HG02588 (cell line): Measurements from ENCODE around the gene RPSA.
"Not testable (repeated sequence)": the region's sequence is repeated elsewhere in the genome, so short reads cannot be mapped to it uniquely, and the experiment has no call there.

Experiments
- ATAC-seq: cut with Tn5 transposase; IDR thresholded peaks from one replicate; pipeline ENCODE4 v1.9.1; 2021; ENCODE audit warnings: mild to moderate bottlenecking, moderate library complexity; ENCODE audit not compliant: unreplicated experiment

Gene RPSA

DNA sequence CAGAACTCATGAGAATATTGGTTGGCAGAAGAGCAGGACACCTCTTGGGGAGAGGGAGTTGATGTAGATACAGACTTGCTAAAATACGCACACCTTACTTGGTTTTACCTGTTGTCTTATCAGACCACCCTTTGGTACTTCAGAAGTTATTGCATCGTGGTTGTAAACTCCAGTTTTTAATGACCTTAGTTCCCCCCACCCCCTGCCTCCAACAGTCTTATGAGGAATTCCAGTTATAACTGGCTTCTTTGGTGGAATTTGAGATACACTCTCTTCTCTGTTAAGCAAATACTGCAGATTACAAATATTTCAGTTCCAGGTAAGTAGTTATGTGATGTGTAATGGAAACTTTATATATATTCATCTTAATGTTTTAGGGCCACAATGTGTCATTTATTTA, 18.4 kb upstream of the RPSA start:
- ATAC-seq: no peak

DNA sequence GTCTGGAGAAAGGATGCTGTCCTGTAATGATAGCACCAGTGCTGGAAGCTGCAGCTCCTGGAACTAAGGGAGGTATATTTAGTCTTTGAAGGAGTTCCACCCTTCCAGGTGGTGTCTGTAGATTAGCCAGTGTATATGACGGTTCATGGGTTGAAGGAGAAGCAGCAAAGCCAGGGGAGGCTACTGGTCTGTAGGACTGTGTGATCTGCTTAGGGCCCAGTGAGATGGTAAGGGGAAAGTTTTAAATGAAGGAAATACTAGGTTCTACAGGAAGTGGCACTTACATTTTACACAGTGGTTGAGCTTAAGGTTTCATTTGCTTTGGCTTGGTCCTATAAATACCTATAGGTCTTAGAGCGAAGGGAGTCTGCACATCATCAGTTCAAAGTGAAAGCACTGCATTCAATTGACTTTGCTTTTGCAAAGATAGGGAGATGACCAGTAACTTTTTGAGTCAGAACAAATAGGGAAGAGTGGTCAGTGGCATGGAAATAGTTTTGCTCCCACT, 17.7 kb upstream of the RPSA start:
- ATAC-seq: peak; percentile 71

DNA sequence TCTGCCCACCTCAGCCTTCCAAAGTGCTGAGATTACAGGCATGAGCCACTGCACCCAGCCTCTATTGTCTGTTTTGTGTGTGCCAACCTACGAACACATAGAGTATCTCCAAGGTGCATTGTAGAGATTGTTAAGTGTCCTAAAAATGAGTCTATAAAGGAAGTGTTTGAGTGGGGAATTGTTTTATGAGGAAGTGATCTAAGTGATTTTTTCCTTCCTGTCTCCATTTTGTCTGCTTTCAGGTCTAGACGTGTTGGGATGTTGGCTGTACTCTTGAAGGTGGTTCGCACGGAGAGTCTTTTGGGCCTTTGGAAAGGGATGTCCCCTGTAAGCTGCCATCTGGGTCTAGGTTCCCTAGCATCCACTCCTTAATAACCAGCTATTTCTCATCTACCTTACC, 16.3 kb upstream of the RPSA start:
- no peak for ATAC-seq

DNA sequence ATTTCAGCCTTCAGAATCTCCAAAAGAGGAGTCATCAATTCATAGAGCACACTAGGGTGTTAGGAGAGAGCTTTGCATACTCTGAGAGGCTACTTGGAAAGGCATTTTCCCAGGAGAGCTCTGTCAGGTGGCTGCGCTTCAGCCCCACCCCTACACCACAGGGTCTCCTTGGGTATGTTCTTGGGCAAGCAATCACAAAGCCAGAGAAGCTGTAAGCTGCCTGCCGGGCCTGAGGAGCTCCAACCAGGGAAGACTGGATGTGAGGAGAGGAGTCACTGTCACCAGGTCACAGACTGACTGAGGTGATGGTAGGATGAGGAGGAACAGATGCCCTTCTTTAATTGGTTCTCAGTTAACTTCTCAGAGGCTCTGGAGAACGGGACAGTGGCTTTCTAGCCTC, 9.8 kb upstream of the RPSA start:
- no peak for ATAC-seq

DNA sequence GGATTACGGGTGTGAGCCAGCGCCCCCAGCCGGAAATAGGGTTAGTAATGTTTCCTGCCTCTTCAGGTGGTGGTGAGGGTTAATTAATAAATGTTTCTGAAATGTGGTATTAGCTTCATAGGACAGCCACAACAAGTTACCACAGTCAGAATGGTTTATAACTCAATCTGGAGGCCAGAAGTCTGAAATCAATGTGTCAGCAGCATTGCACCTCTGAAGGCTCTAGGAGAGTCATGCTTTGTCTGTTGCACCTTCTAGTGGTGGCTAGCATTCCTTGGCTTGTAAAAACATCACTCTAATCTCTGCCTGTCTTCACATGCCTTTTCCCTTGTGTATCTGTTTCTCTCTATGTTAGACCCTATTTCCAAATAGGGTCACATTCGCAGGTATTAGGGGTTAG, 7.8 kb upstream of the RPSA start:
- no peak for ATAC-seq

DNA sequence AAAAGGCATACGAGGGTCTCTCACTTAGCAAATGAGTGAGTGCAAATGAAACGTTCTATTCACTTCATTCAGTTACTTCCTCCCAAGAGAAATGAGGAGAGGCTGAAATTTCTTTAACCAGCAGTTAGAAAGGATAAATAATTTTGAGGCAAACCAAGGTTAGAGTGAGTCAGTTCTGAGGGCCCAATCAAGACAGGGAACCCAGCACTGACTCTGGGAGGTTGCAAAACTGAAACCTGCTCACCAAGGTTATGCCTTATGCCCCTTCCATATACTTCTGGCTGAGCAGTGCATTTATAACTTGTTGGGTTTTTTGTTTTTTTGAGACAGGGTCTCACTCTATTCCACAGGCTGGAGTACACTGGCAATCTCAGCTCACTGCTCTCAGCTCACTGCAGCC, 4.5 kb upstream of the RPSA start:
- ATAC-seq: no peak

DNA sequence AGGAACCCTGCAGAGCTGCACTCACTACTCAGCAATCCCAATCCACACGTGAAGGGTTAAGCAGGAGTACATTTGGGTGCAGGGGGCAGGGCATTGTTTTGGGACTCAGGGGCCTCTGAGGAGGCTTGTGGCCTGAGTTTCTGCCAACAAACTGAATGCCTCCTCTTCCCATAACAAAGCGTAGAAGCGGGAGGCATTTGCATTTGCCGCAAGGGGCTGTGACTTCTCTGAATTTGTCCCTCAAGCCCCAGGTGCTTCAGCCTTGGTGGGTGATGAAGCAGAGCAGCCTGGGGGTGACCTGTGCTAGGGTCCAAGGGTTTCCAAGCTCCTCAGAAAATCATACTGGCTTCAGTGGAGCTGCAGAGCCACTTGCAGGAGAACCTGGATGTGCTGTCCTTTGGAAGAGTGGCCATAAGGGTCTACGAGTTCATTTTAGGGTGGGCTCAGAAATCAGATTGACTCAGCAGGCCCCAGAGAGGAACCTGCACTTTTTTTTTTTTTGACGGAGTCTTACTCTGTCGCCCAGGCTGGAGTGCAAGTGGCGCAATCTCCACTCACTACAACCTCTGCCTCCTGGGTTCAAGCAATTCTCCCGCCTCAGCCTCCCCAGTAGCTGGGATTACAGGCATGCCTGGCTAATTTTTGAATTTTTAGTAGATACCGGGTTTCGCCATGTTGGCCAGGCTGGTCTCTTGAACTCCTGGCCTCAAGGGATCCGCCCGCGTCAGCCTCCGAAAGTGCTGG, 1.4 kb upstream of the RPSA start:
- no peak for ATAC-seq

DNA sequence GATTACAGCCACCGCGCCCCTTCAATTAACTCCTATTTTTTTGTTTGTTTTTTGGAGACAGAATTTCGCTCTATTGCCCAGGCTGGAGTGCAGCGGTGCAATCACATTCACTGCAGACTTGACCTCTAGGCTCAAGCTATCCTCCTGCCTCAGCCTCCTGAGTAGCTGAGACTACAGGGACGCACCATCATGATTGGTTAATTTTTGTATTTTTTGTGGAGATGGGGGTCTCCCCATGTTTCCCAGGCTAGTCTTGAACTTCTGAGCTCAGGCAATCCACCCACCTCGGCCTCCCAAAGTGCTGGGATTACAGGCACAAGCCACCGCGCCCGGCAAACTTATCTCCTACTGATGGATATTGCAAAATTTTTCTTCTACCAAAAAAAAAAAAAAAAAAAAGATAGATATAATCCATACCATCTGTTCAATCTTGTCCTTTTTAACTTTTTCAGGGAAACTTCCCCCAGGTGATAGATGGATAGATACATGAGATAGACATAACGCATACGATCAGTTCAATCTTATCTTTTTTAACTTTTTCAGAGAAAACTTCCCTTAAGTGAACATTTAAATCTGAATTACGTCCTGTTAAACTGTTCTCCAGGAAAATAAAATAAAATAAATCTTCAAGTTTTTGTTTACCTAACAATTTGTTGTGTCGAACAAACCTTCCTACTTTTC, 693 bp upstream of the RPSA start:
- ATAC-seq: no peak

DNA sequence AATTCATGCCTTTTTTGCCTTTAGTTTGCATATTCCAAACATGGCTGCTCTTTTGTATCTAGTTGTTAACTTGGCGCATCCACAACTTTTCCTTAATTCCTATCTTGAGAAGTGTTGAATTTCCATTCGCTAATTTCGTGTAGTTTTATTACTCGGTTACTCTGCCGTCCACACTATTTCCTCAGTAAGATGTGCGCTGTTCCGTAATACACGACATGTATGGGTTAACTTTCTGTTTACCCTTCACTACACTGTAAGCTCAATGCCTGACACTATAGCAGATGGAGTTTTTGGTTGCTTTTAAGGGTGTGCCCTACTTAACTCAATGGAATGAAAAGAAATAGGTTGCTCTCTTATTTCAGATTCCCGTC, 724 bp downstream of the RPSA start:
- ATAC-seq: no peak

DNA sequence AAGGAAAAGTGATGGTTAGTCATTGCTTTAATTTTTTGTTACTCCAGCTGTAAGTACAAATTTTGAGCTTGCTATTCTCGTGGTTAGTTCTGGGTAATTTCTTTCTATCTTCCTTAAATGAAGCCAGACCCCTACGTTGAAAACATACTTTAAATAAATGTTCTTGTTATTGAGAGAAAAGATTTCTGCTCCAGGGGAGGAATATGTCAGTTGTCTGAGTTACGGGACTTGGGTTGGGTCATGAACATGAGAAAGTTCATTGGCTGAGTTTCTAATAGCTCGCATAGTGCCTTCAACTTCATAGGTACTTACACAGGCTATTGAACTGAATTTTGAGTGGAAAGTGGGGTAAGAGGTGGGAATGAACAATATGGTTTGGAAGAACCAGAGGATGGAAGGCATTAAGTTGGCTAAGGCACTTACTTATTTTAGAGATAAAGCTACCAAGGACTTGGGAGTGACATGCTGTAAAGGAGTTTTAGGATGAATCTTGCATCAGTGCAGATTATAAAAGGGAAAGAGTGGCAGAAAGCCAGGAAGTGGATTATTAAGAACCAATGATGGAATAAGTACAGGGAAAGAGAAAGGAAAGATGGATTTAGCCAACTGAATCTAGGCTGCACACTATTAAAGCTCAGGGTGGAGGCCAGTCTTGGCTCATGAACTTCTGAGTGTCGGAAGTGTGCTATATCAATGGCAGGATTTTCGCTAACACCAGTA, 1.4 kb downstream of the RPSA start:
- no peak for ATAC-seq

DNA sequence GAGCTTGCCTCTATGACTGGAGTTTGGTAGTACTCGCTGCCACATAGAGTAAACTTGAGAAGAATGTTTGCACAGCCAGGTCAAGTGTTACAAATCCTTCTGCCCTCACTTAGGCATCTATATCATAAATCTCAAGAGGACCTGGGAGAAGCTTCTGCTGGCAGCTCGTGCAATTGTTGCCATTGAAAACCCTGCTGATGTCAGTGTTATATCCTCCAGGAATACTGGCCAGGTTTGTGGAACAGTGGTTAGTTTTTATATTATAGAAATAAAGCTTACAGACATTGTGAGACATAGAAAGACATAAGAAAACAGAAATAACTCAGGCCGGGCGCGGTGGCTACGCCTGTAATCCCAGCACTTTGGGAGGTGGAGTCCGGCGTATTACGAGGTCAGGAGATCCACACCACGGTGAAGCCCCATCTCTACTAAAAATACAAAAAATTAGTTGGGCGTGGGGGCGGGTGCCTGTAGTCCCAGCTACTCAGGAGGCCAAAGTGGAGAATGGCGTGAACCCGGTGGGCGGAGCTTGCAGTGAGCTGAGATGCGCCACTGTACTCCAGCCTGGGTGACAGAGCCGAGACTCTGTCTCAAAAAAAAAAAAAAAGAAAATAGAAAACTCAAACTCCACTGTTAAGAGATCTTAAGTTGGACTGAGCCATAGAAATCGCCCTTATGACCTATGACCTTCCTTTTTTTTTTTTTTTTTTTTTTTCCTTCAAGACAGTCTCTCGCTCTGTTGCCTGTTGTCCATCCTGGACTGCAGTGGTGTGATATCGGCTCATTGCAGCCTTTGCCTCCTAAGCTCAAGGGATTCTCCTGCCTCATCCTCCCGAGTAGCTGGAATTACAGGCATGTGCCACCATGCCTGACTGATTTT, 2.2 kb downstream of the RPSA start:
- ATAC-seq: no peak

DNA sequence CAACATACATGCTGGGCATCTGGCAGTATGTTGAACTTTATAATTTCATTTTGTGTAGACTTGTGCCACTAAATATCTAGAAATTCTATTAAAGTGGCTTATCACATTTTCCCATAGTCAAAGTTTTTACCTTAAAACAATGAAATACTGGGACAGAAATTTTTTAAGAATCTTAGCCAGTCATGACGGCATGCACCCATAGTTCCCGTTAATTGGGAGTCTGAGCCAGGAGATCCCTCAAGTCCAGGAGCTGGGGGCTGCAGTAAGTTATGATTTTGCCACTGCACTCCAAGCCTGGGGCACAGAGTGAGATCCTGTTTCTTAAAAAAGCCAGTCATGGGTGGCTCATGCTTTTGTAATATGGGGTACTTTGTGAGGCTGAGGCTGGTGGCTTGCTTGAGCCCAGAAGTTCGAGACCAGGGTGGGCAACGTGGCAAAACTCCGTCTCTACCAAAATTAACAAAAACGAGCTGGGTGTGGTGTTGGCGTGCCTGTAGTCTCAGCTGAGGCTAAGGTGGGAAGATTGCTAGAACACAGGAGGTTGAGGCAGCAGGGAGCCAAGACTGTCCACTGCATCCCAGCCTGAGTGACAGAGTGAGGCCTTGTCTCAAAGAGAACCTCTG, 3.1 kb downstream of the RPSA start:
- no peak for ATAC-seq

DNA sequence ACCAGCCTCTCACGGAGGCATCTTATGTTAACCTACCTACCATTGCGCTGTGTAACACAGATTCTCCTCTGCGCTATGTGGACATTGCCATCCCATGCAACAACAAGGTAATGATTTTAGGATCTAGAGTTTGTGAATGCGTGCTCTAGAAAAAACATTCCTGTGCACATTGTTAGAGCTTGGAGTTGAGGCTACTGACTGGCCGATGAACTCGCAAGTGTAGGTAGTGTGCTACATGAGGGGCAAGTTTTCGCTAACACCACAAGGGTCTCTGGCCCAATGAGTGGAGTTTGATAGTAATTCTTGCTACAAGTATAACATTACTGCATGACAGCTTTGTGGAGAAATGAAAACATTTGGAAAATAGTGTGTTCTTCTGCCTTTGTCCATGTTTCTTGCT, 4.4 kb downstream of the RPSA start:
- ATAC-seq: no peak

DNA sequence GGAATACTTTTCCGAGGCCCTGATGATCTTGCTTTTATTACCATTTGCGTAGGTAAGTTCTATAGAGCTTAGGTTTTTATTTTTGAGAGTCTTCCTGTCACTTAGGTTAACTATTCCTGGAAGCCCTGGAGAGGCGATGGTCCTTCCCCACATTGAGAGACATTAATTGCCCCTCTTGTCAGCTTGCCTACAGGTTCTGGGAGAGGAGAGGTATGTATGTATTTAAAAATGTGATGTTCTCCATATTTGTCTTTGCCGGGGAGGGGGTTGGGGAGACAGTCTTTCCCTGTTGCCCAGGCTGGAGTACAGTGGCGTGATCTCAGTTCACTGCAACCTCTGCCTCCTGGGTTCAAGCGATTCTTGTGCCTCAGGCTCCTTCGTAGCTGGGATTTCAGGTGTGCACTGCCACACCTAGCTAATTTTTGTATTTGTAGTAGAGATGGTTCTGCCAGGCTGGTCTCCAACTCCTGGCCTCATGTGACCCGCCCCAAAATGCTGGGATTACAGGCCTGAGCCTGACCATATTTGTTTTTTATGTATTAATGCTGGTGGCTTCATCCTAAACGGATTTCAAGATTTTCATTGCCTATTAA, 6.2 kb downstream of the RPSA start:
- no peak for ATAC-seq

DNA sequence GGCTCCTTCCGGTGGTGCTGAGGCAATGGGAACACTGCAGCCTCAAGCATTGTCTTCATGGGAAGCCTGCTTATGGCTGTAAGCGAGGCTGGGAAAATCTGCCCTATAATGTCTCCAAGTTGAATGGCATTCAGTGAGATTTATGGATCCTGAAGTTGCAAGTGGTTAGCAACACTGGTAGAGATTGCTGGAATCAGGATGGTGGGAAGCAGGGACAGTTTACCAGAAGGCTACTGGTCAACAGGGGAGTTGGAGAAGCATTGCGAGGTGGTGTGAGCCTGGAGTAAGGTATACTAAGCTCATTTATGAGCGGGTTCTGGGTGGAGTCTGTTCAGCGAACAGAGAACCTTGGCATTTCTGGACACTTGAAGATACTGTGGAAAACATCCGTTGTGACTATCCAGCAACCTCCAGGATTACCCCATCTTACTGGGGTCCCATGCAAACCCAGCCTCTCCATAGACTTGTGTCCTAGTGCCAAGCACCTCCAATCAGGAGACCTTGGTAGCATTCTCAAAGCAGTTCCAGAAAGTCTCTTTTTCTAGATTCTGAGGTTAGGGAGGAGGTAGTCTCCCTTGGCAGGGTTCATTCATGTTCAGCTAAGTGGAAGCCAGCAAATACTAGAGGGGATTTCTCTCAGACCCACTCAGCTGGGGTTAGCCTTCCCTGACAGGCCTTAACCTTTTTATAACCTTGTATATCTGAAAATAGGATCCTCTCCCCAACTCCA, 7.3 kb downstream of the RPSA start:
- ATAC-seq: no peak

DNA sequence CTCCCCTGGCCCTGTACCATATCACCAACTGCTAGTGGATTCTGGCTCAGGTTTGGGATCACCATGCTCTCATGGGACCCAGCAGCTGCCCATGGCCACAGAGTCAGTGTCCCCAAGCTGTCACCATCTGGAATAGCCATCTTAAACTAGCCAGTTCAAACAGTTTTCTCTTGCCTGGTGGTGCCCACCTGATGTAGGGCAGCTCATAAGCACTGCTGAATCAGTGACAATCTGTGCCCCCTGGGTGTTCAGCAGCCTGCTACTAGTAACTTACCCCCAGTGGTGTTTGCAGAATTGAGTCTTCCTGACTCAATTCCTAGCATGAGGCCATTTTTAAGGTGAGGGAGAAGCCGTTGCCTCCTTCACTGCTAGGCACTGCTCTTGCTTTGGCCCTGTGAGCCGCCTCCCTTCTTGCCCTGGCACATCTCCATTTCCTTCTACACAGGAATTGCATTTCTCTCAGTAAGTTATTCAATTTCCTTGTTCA, 7.9 kb downstream of the RPSA start:
- no peak for ATAC-seq

DNA sequence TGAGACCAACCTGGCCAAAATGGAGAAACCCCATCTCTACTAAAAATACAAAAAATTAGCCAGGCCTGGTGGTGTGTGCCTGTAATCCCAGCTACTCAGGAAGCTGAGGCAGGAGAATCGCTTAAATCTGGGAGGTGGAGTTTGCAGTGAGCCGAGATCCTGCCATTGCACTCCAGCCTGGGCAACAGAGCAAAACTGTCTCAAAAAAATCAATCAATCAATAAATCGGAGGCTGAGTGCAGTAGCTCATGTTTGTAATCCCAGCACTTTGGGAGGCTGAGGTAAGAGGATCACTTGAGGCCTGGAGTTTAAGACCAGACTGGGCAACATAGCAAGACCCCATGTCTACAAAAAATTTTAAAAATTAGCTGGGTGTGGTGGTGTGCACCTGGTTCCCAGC, 8.8 kb downstream of the RPSA start:
- ATAC-seq: not testable (repeated sequence)

DNA sequence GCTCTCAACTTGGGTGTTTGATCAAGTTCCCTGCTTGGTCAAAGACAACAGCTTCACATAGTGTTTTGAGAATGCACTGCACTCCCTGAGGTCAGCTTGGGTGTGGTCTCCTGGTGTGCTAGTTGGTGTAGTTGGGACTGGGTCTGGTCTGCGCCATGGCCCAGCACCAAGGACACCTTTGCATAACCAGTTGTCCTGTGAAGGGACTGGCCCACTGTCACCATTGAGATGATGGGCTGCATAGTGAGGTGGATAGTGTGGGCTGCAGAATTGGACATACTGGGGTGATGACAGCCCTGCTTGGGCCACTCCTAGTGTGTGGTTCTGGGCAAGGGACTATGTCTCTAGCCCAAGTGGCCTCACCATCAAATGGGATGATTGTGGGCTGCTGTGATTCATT, 9.5 kb downstream of the RPSA start:
- ATAC-seq: no peak

DNA sequence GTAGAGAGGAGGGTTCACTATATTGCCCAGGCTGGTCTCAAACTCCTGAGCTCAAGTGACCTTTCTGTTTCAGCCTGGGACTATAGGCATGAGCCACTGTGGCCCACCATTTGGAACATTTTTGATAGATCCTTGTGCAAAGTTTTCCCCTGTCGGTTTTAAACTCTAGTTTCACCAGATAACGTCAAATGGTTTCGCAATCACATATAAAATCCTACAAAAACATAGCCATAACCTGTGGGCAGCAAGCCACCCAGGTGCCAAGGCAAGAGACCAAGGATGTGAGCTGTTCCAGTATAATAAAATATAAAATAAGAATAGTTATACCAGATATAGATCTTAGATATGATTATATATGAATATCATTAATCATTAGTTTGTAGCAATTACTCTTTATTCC, 10.5 kb downstream of the RPSA start:
- not testable (repeated sequence) for ATAC-seq
